Endothelial cell (in vitro differentiated cells): ENCODE measurements around the gene ATF5. TPM values are rescaled to one million over a fixed set of nuclear protein-coding genes. Genes with fewer than 3 reads are reported as not detected.

Source experiments
- DNase-seq: peaks from one replicate; pipeline ENCODE4 v3.0.0; 2021; ENCODE audit warnings: low spot score
- H3K27ac Mint-ChIP-seq: one replicate; pipeline ENCODE4 v1.8.0; 2021; ENCODE audit warnings: mixed read lengths, inconsistent platforms; ENCODE audit not compliant: unreplicated experiment
- H3K27me3 Mint-ChIP-seq: one replicate; pipeline ENCODE4 v1.8.0; 2021; ENCODE audit warnings: mild to moderate bottlenecking, moderate library complexity, mixed read lengths, inconsistent platforms; ENCODE audit not compliant: unreplicated experiment
- H3K36me3 Mint-ChIP-seq: one replicate; pipeline ENCODE4 v1.8.0; 2021; ENCODE audit warnings: mild to moderate bottlenecking, low read depth, mixed read lengths, inconsistent platforms; ENCODE audit not compliant: unreplicated experiment
- H3K4me1 Mint-ChIP-seq: one replicate; pipeline ENCODE4 v1.8.0; 2021; ENCODE audit warnings: mild to moderate bottlenecking, mixed read lengths, inconsistent platforms; ENCODE audit not compliant: unreplicated experiment
- H3K4me3 Mint-ChIP-seq: one replicate; pipeline ENCODE4 v1.8.0; 2021; ENCODE audit warnings: mild to moderate bottlenecking, mixed read lengths, inconsistent platforms; ENCODE audit not compliant: unreplicated experiment
- H3K9me3 Mint-ChIP-seq: one replicate; pipeline ENCODE4 v1.8.0; 2021; ENCODE audit warnings: mixed read lengths, inconsistent platforms; ENCODE audit not compliant: unreplicated experiment
- total RNA-seq: library from RNA; stranded (reverse); fragmentation: NEBNext Ultra II Directional; extraction: Animal tissue kit (Norgen Biotek cat#: 25700); gene quantifications from one replicate; pipeline ENCODE4 v1.2.1, GENCODE V29; 2021; ENCODE audit not compliant: unreplicated experiment
- TF ChIP-seq, protein P1 (sequence below): fragments of 200-600 bp; sonication (generic); IDR thresholded peaks from one replicate; pipeline ENCODE4 v1.5.0; 2021; ENCODE audit warnings: antibody characterized with exemption; ENCODE audit not compliant: unreplicated experiment

The ATF5 gene
- total RNA-seq, 1 donor from 2014 or later = 15.8 TPM

DNA sequence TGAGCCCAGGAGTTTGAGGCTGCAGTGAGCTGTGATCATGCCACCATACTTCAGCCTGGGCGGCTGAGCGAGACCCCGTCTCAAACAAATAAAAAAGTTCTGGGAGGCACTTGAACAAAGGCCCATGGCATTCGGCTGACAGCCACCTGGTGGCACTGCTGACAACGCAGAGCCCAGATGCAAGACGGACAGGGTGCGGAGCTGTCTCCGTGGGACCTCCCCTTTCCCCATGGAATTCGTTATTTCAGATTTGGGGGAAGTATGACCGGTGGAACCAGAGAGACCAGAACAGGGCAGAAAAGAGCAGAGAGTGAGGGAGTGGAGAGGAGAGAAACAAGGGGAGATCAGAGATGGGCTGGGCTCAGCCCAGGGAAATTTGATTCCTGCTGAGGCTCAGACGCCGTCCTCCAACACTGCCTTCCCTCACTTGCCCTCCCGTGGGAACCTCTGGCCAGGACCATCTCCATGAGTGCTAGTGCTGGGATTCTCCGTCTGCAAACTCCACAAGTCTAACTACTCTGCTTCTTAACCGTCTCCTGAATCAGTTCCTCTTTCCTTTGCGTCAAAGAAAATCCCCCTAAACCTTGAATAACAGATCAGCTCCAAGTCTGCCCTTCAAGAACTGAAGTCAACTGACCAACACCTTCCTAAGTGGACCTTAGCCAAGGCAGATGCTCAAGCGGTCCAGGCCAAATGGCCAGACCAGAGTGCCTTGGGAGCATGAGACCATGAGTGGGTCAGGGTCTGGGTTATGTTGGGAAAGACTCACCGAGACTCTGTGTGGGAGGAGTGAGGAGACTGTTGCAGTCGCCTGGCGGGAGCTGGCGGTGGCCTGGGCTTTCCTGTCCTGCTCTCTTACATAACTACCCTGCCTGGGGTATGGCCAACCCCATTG, 11.9 kb upstream of the ATF5 start:
- H3K36me3 Mint-ChIP-seq = peaks cover 49% of the 10 kb centered on the region
- no peak overlapping the region for H3K27ac Mint-ChIP-seq
- H3K27me3 Mint-ChIP-seq = peaks cover 15% of the 10 kb centered on the region
- peaks cover 3% of the 10 kb centered on the region for H3K4me1 Mint-ChIP-seq
- TF ChIP-seq, protein P1, sequence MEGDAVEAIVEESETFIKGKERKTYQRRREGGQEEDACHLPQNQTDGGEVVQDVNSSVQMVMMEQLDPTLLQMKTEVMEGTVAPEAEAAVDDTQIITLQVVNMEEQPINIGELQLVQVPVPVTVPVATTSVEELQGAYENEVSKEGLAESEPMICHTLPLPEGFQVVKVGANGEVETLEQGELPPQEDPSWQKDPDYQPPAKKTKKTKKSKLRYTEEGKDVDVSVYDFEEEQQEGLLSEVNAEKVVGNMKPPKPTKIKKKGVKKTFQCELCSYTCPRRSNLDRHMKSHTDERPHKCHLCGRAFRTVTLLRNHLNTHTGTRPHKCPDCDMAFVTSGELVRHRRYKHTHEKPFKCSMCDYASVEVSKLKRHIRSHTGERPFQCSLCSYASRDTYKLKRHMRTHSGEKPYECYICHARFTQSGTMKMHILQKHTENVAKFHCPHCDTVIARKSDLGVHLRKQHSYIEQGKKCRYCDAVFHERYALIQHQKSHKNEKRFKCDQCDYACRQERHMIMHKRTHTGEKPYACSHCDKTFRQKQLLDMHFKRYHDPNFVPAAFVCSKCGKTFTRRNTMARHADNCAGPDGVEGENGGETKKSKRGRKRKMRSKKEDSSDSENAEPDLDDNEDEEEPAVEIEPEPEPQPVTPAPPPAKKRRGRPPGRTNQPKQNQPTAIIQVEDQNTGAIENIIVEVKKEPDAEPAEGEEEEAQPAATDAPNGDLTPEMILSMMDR = no peak
- DNase-seq = no peak
- H3K4me3 Mint-ChIP-seq = peak overlapping the region; percentile 80
- H3K9me3 Mint-ChIP-seq = no peaks in the 10 kb centered on the region

DNA sequence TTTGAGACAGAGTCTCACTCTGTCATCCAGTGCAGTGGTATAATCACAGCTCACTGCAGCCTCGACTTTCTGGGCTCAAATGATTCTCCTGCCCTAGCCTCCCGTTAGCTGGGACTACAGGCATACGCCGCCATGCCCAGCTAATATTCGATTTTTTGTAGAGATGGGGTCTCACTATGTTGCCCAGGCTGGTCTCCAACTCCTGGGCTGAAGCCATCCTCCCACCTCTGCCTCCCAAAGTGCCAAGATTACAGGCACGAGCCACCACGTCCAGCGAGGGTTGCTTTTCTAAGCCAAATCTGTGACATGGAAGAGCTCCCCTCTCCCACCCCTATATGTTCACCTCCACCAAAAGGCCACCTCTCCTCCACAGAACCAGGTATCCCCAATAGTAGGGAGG, 10.9 kb upstream of the ATF5 start:
- Mint-ChIP-seq H3K4me1 (peaks cover 3% of the 10 kb centered on the region), H3K9me3 (no peaks in the 10 kb centered on the region), H3K27ac (no peak overlapping the region), H3K27me3 (peaks cover 15% of the 10 kb centered on the region), H3K36me3 (peaks cover 42% of the 10 kb centered on the region), H3K4me3 (no peak overlapping the region)
- DNase-seq = no peak
- TF ChIP-seq, protein P1 = no peak

DNA sequence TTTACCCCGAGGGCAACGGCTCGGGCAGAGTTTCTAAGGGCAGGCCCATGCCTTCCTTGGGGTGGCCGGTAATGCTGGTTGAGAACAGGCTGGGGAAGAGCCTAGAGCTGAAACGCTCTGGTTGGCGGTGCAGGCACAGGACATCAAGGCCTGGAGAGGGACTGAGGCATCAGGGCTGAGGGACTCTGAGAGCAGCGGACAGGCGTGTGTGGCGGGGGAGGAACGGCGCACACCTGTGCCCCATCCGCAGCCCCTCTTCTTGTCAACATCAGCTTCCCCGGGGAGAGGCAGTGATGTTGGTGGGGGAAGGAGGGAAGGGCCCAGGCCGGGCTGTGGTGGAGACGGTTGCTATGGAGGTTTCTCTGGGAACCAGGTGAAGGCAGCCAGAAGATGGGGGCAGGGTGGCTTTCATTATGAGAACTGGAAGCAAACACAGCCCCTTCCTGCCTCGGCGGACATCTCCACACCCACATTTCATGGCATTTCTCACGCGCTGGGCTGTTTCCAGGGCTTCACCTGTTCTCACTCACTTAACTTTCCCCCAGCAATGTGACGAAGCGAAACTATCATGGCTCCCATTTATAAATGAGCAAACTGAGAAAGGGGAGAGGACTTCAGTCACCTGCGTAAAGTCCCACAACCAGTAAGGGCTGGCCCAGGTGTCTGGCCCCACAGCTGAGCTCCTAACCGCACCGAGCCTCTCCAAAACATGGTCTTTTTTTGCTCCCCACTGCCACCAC, 8.2 kb upstream of the ATF5 start:
- Mint-ChIP-seq H3K4me1 (no peaks in the 10 kb centered on the region), H3K36me3 (peaks cover 37% of the 10 kb centered on the region), H3K4me3 (no peak overlapping the region)

DNA sequence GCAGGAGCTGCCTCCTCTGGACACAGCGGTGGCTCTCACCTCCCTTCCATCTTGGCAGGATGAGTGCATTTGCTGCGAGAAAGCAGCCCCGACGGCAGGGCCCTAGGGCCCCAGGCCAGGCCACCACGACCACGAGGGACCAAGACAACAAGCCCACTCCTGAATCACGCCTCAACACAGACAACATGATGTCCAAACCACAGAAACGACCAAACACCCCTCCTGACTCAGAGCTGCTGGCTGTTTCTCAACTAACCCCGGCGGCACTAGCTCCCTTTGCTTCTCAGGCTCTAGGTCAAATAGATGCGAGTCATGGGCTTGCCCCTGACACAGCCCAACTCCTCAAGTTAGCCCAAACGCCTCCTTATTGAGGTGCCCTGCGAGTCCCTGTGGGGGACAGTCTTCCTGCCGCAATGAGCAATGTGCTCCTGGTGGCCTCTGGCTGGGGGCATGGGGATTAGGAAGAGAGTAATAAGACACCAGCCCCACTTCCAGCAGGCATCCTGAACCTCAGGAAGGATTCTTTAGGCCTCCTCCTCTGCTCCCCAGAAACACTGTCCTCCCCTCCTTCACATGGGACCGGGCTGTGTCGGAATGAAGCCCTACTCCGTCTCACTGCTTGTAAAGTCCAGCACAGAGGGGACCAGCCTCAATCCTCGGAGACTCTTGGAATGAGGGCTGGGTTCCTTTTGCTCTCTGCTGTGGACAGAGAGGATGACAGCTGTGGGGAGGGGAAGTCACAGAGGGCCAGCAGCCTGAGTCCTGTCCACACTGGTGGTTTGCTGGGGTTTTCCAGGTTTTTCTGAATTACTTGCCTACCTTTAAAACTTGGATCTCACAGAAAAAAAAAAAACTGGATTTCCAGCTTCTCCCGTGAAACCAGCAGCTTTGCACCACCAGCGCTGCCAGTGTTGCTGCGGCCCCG, 6.9 kb upstream of the ATF5 start:
- no peak overlapping the region for H3K27ac Mint-ChIP-seq
- peaks cover 32% of the 10 kb centered on the region for H3K36me3 Mint-ChIP-seq
- H3K27me3 Mint-ChIP-seq = peaks cover 11% of the 10 kb centered on the region
- H3K4me3 Mint-ChIP-seq = peak overlapping the region; percentile 18
- H3K4me1 Mint-ChIP-seq = peaks cover under 1% of the 10 kb centered on the region
- H3K9me3 Mint-ChIP-seq = no peaks in the 10 kb centered on the region
- DNase-seq = no peak
- TF ChIP-seq, protein P1 = no peak

More for the DNA sequence above, 8.2 kb upstream of the ATF5 start:
- no peaks in the 10 kb centered on the region for H3K9me3 Mint-ChIP-seq
- H3K27me3 Mint-ChIP-seq = peaks cover 9% of the 10 kb centered on the region
- TF ChIP-seq, protein P1 = no peak
- no peak for DNase-seq
- peak overlapping the region; percentile 55 for H3K27ac Mint-ChIP-seq
